ENCODE measurements around the gene HIF1A.

Gene HIF1A

DNA sequence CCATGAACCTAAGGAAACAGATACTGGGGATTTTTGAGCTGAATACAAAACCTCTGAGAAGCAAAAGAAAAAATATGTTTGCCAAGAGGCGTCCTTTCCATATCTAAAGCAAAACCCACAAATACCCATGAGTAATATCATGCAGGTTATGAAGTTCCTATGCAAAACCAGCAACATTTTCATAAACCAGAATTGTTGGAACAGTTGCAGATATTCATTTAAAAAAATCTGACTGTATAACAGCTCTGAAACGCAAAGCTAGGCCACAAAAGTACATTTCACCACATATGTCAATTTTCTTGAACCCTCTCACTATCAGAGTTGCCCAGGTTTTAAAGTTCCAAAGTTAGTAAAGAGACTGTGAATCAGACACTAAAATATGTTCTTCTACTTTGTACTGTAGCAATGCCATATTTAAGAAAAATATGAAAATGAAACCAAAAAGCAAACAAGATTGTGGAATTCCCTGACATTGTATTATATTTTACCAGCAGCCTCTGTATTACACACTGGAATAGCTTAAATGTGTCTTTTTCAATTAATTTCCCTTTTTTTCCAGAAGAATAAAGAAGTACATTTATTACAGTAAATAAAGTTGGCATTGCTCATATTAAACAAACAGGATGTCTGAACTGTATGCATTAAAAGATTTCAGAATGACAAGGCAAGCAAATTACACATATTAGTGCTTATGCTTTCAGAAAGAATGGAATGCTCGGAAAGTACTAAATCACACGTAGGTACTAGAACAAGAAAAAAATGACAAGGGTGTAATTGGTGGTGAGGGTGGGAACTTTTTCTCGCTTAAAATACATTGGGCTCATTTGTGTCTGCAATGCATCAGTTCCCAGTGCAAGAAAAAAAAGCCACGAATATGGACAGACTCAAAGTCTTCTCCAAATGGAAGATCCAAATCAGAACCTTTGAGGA lies 33.6 kb upstream of the HIF1A start:
- peak; percentile 80 for DNase-seq (ENCODE audit: low read depth)
- in situ Hi-C loops (cut with HindIII; ENCODE audit: low sequenced_read_pairs), result no loop called here
- TF ChIP-seq, protein P1, sequence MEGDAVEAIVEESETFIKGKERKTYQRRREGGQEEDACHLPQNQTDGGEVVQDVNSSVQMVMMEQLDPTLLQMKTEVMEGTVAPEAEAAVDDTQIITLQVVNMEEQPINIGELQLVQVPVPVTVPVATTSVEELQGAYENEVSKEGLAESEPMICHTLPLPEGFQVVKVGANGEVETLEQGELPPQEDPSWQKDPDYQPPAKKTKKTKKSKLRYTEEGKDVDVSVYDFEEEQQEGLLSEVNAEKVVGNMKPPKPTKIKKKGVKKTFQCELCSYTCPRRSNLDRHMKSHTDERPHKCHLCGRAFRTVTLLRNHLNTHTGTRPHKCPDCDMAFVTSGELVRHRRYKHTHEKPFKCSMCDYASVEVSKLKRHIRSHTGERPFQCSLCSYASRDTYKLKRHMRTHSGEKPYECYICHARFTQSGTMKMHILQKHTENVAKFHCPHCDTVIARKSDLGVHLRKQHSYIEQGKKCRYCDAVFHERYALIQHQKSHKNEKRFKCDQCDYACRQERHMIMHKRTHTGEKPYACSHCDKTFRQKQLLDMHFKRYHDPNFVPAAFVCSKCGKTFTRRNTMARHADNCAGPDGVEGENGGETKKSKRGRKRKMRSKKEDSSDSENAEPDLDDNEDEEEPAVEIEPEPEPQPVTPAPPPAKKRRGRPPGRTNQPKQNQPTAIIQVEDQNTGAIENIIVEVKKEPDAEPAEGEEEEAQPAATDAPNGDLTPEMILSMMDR (IDR thresholded peaks at IDR 0.05; ENCODE audit: low read depth, low read length, missing control alignments), result no peak
- H3K4me3 ChIP-seq (ENCODE audit: low read depth, low read length), result no peak overlapping the region

DNA sequence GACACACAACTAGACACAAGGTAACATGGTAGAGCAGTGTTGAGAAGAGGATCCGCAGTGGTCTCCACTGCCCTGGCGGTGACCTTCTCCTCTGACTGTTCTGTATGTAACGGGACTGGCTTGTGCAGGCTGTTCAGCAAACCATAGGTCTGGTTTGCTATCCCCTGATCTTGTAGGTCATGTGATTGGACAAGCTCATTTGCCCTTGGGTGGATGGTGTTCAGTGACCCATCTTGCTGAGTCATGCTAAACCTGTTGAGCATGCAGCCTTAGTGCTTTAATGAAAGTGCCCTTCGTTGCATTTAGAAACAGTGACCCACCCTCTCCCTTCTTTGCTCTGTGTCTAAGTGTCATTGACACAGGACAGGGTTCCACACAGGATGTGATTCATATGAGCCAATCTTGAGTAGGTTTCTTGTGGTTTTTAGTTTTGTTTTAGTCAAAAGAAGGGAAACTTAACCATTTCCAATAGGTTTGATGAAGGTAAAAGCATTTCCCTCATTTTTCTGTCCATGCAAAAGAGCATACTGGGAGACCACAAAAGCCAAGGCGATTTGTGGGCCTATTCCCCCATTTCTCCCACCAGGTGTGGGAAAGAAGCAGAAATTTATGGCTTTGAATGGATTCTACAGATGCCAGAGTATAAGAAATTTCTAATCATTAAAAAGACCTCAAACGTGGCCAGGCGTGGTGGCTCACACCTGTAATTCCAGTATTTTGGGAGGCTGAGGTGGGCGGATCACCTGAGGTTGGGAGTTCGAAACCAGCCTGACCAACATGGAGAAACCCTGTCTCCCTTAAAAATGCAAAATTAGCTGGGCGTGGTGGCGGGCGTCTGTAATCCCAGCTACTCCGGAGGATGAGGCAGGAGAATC lies 32.6 kb upstream of the HIF1A start:
- TF ChIP-seq, protein P1 (IDR thresholded peaks at IDR 0.05; ENCODE audit: low read depth, low read length, missing control alignments), result no peak
- DNase-seq (ENCODE audit: low read depth), result no peak
- in situ Hi-C loops (cut with HindIII; ENCODE audit: low sequenced_read_pairs), result no loop called here
- no peak overlapping the region for H3K4me3 ChIP-seq (ENCODE audit: low read depth, low read length)

DNA sequence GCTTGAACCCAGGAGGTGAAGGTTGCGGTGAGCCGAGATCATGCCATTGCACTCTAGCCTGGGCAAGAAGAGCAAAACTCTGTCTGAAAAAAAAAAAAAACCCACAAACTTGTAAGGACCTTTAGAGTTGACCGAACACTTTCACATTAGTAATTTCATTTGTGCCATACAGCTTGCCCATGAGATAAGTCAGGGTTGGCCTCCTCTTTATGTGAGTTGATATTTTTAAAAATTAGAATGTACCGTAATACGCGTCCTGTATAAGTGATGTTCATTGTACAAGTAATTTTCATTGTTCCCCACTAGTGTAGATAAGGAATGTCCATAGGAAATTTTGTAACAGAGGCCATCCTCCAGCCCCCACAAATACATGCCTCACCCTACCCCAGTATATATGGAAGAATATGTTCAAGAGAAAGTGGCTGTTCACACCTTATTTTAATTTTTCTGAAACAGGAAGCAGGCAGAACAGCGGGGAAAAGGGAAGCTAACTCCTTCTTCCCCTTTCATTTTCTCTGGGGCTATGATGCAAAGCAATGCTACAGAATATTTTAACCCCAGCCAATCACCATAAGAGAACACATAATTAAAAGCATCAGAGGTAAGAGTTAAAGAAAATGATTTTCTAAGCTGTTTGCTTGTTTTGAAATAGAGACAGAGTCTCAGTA lies 31.9 kb upstream of the HIF1A start:
- in situ Hi-C loops (cut with HindIII; ENCODE audit: low sequenced_read_pairs), result no loop called here
- TF ChIP-seq, protein P1 (IDR thresholded peaks at IDR 0.05; ENCODE audit: low read depth, low read length, missing control alignments), result no peak
- no peak for DNase-seq (ENCODE audit: low read depth)
- H3K4me3 ChIP-seq (ENCODE audit: low read depth, low read length), result no peak overlapping the region

DNA sequence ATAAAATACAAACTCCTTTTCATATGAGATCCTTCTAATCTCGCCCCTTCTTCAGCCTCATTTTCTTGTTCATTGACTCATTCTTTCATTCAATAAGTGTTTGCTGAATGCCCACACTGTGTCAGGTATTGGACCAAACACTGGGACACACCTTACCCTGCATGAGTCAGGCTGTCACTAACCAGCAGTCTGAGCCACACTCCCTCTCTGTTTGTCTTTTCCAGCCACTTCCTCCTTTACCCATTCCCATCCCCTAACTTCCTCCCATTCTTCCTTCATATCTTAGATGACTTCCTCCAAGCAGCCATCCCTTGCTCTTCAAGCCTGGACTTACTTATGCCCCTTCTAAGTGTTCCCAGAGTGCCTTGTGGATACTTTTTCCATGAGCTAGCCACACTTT lies 27.0 kb upstream of the HIF1A start:
- in situ Hi-C loops (cut with HindIII; ENCODE audit: low sequenced_read_pairs), result no loop called here
- TF ChIP-seq, protein P1 (IDR thresholded peaks at IDR 0.05; ENCODE audit: low read depth, low read length, missing control alignments), result no peak
- DNase-seq (ENCODE audit: low read depth), result no peak
- H3K4me3 ChIP-seq (ENCODE audit: low read depth, low read length), result no peak overlapping the region

DNA sequence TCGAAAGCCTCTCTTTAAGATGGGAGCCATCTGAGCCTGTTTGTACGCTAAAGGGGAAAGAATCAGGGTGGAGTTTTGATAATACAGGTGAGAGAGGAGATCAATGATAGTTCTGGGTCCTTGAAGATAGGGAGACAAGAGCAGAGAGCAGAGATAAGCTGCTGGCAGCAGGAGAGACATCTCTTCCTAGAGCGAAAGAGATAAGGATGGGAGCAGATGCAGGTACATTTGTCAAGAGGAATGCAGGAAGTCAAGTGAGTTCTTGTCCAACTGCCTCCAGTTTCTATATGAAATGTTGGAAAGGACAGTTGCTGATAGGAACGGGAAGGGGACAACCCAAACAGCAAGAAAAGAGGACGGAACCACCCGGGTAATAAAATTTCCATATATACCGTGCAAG lies 24.7 kb upstream of the HIF1A start:
- DNase-seq (ENCODE audit: low read depth), result no peak
- in situ Hi-C loops (cut with HindIII; ENCODE audit: low sequenced_read_pairs), result no loop called here
- TF ChIP-seq, protein P1 (IDR thresholded peaks at IDR 0.05; ENCODE audit: low read depth, low read length, missing control alignments), result no peak
- no peak overlapping the region for H3K4me3 ChIP-seq (ENCODE audit: low read depth, low read length)

DNA sequence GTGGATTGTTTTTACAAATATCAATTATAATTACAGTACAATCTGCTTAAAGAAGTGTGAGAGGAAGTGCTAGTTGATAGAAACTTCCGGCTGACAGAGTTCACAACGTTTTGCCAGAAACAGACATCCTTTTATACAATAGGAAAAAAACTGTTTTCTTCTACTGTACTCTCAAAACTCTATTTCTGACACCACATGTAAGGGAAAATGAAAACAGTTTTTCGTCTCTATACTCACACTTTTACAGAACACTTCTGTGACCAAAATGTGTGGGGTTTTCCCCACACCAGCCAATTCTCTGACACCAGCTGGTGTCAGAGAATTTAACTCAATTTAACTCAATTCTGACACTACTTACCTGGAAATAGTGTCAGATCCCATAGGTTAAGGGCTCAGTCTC lies 24.2 kb upstream of the HIF1A start:
- TF ChIP-seq, protein P1 (IDR thresholded peaks at IDR 0.05; ENCODE audit: low read depth, low read length, missing control alignments), result no peak
- in situ Hi-C loops (cut with HindIII; ENCODE audit: low sequenced_read_pairs), result no loop called here
- DNase-seq (ENCODE audit: low read depth), result no peak
- no peak overlapping the region for H3K4me3 ChIP-seq (ENCODE audit: low read depth, low read length)
